Colonic mucosa (tissue), 4 donors: ENCODE measurements around the gene ERAP2. TPM values are rescaled to one million over a fixed set of nuclear protein-coding genes. Genes with fewer than 3 reads are reported as not detected.
A peak's percentile ranks its signal among the peaks of the same experiment; 100 is the strongest.
"Not testable (repeated sequence)": the region's sequence is repeated elsewhere in the genome, so short reads cannot be mapped to it uniquely, and the experiment has no call there.

Source experiments
- DNase-seq: peaks from one replicate; pipeline ENCODE4 v3.0.0-alpha.2; 2020
- H3K27ac ChIP-seq: fragments of 200-600 bp; one replicate; pipeline ENCODE4 v1.8.0; 2021
- H3K27me3 ChIP-seq: fragments of 200-600 bp; one replicate; pipeline ENCODE4 v1.8.0; 2021
- H3K36me3 ChIP-seq: fragments of 200-600 bp; one replicate; pipeline ENCODE4 v1.8.0; 2021
- H3K4me1 ChIP-seq: fragments of 200-600 bp; one replicate; pipeline ENCODE4 v1.8.0; 2021; ENCODE audit warnings: mild to moderate bottlenecking
- H3K4me3 ChIP-seq: fragments of 200-600 bp; one replicate; pipeline ENCODE4 v1.8.0; 2021
- H3K9ac ChIP-seq, 2 donors: one replicate each; pipeline ENCODE4 v1.7.0; 2013; ENCODE audit warnings: control low read depth in 2 of 2, low read depth in 2 of 2, low read length in 2 of 2
- H3K9me3 ChIP-seq: fragments of 200-600 bp; one replicate; pipeline ENCODE4 v1.8.0; 2021
- CTCF ChIP-seq: fragments of 200-600 bp; IDR thresholded peaks from one replicate; pipeline ENCODE4 v1.8.0; 2022; ENCODE audit warnings: antibody characterized with exemption, mild to moderate bottlenecking
- intact Hi-C: fragments of 100-400 bp; cut with DNase I; formaldehyde crosslinking; loops from one replicate; pipeline ENCODE4 v1.14.1; 2022
- total RNA-seq, 2 donors: library from RNA; stranded (reverse); fragmentation: NEBNext Ultra II Directional in 1 of 2; extraction: Animal tissue kit (Norgen Biotek cat#: 25700) in 1 of 2; gene quantifications; one replicate each; pipeline ENCODE4 v1.2.1, GENCODE V29; 2021
- donor health status: healthy.
- donor health status: DM: no; HTN: no; CAD: no.
- donor health status: DM: no; HTN: no; CAD: no.

The ERAP2 gene
- total RNA-seq, 2 donors from 2014 or later = 18.3 to 26.7 TPM

DNA sequence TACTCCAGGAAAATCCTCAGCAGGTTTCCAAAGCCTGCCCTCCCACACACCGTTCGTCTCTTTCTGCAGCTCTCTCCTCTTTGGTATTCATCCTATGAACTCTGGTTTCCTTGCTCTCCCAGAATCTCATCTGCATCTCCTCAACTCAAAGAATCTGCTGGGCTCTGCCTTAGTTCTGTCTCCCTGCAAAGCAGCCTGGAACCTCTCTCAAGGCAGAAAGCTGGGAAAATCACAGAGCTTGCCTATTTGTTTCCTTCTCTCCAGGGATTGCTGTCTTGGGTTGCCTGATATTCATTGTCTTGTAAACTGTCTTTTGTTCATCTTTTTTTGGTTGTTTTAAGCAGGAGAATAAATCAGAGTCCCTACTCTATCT is 5.3 kb upstream of the ERAP2 start:
- no peak for TF ChIP-seq CTCF
- Histone ChIP-seq H3K27ac (no peak overlapping the region), H3K36me3 (no peaks in the 10 kb centered on the region), H3K9me3 (no peaks in the 10 kb centered on the region), H3K4me3 (no peak overlapping the region), H3K9ac (no peak overlapping the region), H3K27me3 (no peaks in the 10 kb centered on the region), H3K4me1 (no peaks in the 10 kb centered on the region)
- no peak for DNase-seq
- intact Hi-C loops = no loop called here

DNA sequence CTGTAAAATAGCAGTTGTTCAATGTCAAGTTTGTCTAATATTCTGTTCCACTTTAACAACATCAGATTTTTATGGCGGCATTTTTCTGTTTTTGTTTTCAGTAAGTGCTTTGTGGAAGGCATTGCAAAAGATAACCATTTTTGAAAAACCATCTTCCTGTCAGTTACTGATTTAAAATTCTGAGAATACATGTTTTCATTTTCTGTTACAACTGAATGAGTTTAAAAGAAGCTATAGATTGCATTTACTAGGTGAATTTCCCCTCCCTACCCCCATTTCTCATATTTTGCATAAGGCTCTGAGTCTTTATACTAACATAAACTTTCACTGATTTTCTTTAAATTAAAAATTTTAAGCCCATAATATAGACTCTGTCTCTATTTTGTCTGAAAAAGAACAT is 4.6 kb upstream of the ERAP2 start:
- H3K27ac ChIP-seq = no peak overlapping the region
- H3K27me3 ChIP-seq = no peaks in the 10 kb centered on the region
- no peak for DNase-seq
- no peak overlapping the region for H3K4me3 ChIP-seq
- H3K4me1 ChIP-seq = no peaks in the 10 kb centered on the region
- H3K9me3 ChIP-seq = no peaks in the 10 kb centered on the region
- no peak overlapping the region for H3K9ac ChIP-seq
- H3K36me3 ChIP-seq = no peaks in the 10 kb centered on the region
- no peak for TF ChIP-seq CTCF
- intact Hi-C loops = no loop called here

- no peaks in the 10 kb centered on the region for H3K36me3 ChIP-seq
- no peaks in the 10 kb centered on the region for H3K9me3 ChIP-seq
- H3K9ac ChIP-seq = no peak overlapping the region
- DNase-seq = no peak
- no peak overlapping the region for H3K27ac ChIP-seq
- intact Hi-C loops = no loop called here
- H3K27me3 ChIP-seq = no peaks in the 10 kb centered on the region
- no peak for TF ChIP-seq CTCF
- H3K4me1 ChIP-seq = peaks cover 4% of the 10 kb centered on the region
- H3K4me3 ChIP-seq = no peak overlapping the region
These were observed 2.9 kb upstream of the ERAP2 start for GRCh38 chr5:96873449-96873848.

- no peak overlapping the region for H3K9ac ChIP-seq
- no peak overlapping the region for H3K27ac ChIP-seq
- H3K4me1 ChIP-seq = peaks cover 4% of the 10 kb centered on the region
- no peaks in the 10 kb centered on the region for H3K36me3 ChIP-seq
- TF ChIP-seq CTCF = no peak
- intact Hi-C loops = no loop called here
- no peaks in the 10 kb centered on the region for H3K27me3 ChIP-seq
- no peak overlapping the region for H3K4me3 ChIP-seq
- H3K9me3 ChIP-seq = no peaks in the 10 kb centered on the region
- DNase-seq = no peak
These were observed 1.7 kb upstream of the ERAP2 start for GRCh38 chr5:96874631-96875030.

DNA sequence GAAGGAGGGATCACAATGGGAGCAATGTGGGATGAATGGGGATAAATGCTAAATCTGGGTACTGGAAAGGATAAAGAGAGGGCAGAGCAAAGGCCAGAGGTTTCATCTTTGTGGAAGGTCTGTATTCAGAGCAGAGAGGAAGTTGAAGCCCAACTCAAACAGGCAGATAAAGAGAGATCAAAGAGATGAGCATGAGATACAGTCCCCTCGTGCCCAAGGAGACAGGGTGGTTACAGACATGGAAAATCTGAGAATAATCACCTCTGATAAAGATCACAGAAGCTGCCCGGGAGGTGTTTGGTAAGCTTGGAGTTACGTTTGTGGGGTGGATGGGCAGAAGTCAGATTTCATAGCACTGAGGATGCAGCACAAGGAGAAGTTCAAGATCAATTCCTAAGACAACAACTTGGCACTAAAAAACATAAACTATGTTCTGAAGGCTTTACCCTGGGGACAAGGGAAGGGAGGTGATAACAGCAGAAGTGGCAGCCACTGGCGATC is 459 bp upstream of the ERAP2 start:
- no peaks in the 10 kb centered on the region for H3K27me3 ChIP-seq
- TF ChIP-seq CTCF = no peak
- peak overlapping the region; percentile 28 to 71 for H3K9ac ChIP-seq
- intact Hi-C loops = no loop called here
- peak; percentile 28 for DNase-seq
- no peaks in the 10 kb centered on the region for H3K36me3 ChIP-seq
- H3K9me3 ChIP-seq = no peaks in the 10 kb centered on the region
- H3K27ac ChIP-seq = peak overlapping the region; percentile 63
- peaks cover 4% of the 10 kb centered on the region for H3K4me1 ChIP-seq
- peak overlapping the region; percentile 40 for H3K4me3 ChIP-seq

DNA sequence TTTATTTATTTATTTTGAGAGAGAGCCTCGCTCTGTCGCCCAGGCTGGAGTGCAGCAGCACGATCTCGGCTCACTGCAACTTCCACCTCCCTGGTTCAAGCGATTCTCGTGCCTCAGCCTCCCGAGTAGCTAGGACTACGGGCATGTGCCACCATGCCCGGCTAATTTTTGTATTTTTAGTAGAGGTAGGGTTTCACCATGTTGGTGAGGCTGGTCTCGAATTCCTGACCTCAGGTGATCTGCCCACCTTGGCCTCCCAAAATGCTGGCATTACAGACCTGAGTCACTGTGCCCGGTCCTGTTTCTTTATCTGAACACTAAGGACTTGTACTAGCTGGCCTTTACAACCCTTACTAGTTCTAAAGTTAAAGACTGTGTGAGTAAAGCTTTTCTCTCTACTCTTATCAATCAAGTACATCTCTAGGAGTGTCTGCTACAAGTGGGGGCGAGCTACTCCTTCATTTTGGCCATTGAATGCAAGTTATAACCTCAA is 723 bp downstream of the ERAP2 start:
- peak overlapping the region; percentile 40 for H3K4me3 ChIP-seq
- DNase-seq = peak; percentile 35
- H3K4me1 ChIP-seq, H3K9me3 ChIP-seq, intact Hi-C loops, H3K27me3 ChIP-seq, H3K36me3 ChIP-seq: not testable (repeated sequence)
- H3K9ac ChIP-seq = peak overlapping the region; percentile 53 to 71
- H3K27ac ChIP-seq = peak overlapping the region; percentile 63
